ENCODE results near the gene XRCC1.
A peak's percentile ranks its signal among the peaks of the same experiment; 100 is the strongest.
"Not testable (repeated sequence)": the region's sequence is repeated elsewhere in the genome, so short reads cannot be mapped to it uniquely, and the experiment has no call there.

Gene XRCC1

GRCh38 chr19:43599635-43600295 is 24.4 kb upstream of the XRCC1 start:
- DNase-seq = peak in 4 of 56 donors; percentile 6 to 43 (median 16)

- no peak for DNase-seq
Observed at GRCh38 chr19:43598445-43599240, 23.3 kb upstream of the XRCC1 start.

- DNase-seq = no peak
Observed at GRCh38 chr19:43597876-43598275, 22.5 kb upstream of the XRCC1 start.

GRCh38 chr19:43596842-43597461 is 21.6 kb upstream of the XRCC1 start:
- no peak for DNase-seq

- peak; percentile 95 to 100 (median 99) for DNase-seq
Observed at GRCh38 chr19:43595999-43596841, 20.9 kb upstream of the XRCC1 start, which contains the start of the genes IRGQ and ZNF576. Gene IRGQ (minus strand): TSS chr19:43596134. CDS start chr19:43595338, 796 bp downstream. Gene ZNF576 (plus strand): TSS chr19:43596595. CDS start chr19:43597109, 514 bp downstream.

- DNase-seq = peak in 3 of 56 donors; percentile 30 to 54 (median 50)
Observed at GRCh38 chr19:43595605-43595998, 20.3 kb upstream of the XRCC1 start.

GRCh38 chr19:43594710-43595604 is 19.6 kb upstream of the XRCC1 start:
- peak in 24 of 56 donors; percentile 5 to 50 (median 23) for DNase-seq

GRCh38 chr19:43594081-43594697 is 18.9 kb upstream of the XRCC1 start:
- no peak for DNase-seq

- DNase-seq = no peak
Observed at GRCh38 chr19:43592800-43593350, 17.5 kb upstream of the XRCC1 start.

- DNase-seq = no peak
Observed at GRCh38 chr19:43591904-43592772, 16.8 kb upstream of the XRCC1 start.

GRCh38 chr19:43589678-43590077 is 14.4 kb upstream of the XRCC1 start:
- no peak for DNase-seq

- DNase-seq = no peak
Observed at GRCh38 chr19:43589277-43589676, 13.9 kb upstream of the XRCC1 start.

- DNase-seq = not testable (repeated sequence)
Observed at GRCh38 chr19:43587029-43587428, 11.7 kb upstream of the XRCC1 start.

GRCh38 chr19:43586346-43586745 is 11.0 kb upstream of the XRCC1 start:
- DNase-seq = no peak

GRCh38 chr19:43584484-43584883 is 9.2 kb upstream of the XRCC1 start:
- DNase-seq = no peak

GRCh38 chr19:43582495-43582894 is 7.2 kb upstream of the XRCC1 start:
- DNase-seq = no peak

GRCh38 chr19:43581467-43581866 is 6.1 kb upstream of the XRCC1 start:
- no peak for DNase-seq

GRCh38 chr19:43578787-43579186 is 3.5 kb upstream of the XRCC1 start:
- no peak for DNase-seq

Data from amygdala (tissue), 56 donors.